Ecto neural progenitor cell (in vitro differentiated cells): ENCODE results near the gene MTIF3.

ENCODE experiments used
- DNase-seq: peaks from one replicate; pipeline ENCODE4 v3.0.0-alpha.2; 2018; ENCODE audit warnings: low spot score

MTIF3 gene

GRCh38 chr13:27455331-27455855 lies 5.0 kb upstream of the MTIF3 start:
- DNase-seq, result no peak

GRCh38 chr13:27450921-27451471 lies 632 bp upstream of the MTIF3 start:
- DNase-seq, result peak; percentile 63

- no peak for DNase-seq
Observed at GRCh38 chr13:27449081-27449603, 1.2 kb downstream of the MTIF3 start.

GRCh38 chr13:27448308-27448707 lies 2.1 kb downstream of the MTIF3 start:
- DNase-seq, result no peak

GRCh38 chr13:27446986-27447583 lies 3.3 kb downstream of the MTIF3 start:
- no peak for DNase-seq

- no peak for DNase-seq
Observed at GRCh38 chr13:27442797-27443196, 7.6 kb downstream of the MTIF3 start.

GRCh38 chr13:27442071-27442647 lies 8.2 kb downstream of the MTIF3 start:
- DNase-seq, result no peak

- DNase-seq, result no peak
Observed at GRCh38 chr13:27440408-27440807, 10.0 kb downstream of the MTIF3 start.

GRCh38 chr13:27437126-27437525 lies 13.2 kb downstream of the MTIF3 start:
- DNase-seq, result no peak

- DNase-seq, result no peak
Observed at GRCh38 chr13:27432611-27433210, 17.7 kb downstream of the MTIF3 start.

- DNase-seq, result no peak
Observed at GRCh38 chr13:27432180-27432579, 18.2 kb downstream of the MTIF3 start.

GRCh38 chr13:27428160-27428559 lies 22.2 kb downstream of the MTIF3 start:
- no peak for DNase-seq

- DNase-seq, result no peak
Observed at GRCh38 chr13:27427641-27428040, 22.7 kb downstream of the MTIF3 start.

GRCh38 chr13:27425918-27426630 lies 24.3 kb downstream of the MTIF3 start:
- peak; percentile 66 for DNase-seq

GRCh38 chr13:27425158-27425917 lies 25.0 kb downstream of the MTIF3 start:
- no peak for DNase-seq

GRCh38 chr13:27424246-27425157 lies 25.9 kb downstream of the MTIF3 start, which contains the start of gene GTF3A:
GTF3A (plus strand) TSS chr13:27424619.
- peak; percentile 91 for DNase-seq

- no peak for DNase-seq
Observed at GRCh38 chr13:27423333-27423732, 27.0 kb downstream of the MTIF3 start.

GRCh38 chr13:27421101-27421871 lies 29.1 kb downstream of the MTIF3 start:
- DNase-seq, result no peak

- DNase-seq, result no peak
Observed at GRCh38 chr13:27419328-27419727, 31.0 kb downstream of the MTIF3 start.

GRCh38 chr13:27415116-27415515 lies 35.2 kb downstream of the MTIF3 start:
- DNase-seq, result no peak
